Measurements from ENCODE around the gene NABP2. TPM values are rescaled to one million over a fixed set of nuclear protein-coding genes. Genes with fewer than 3 reads are reported as not detected.

Gene NABP2
- total and polyA plus RNA-seq, 2 experiments from 2014 or later = 25.5 to 27.8 TPM

DNA sequence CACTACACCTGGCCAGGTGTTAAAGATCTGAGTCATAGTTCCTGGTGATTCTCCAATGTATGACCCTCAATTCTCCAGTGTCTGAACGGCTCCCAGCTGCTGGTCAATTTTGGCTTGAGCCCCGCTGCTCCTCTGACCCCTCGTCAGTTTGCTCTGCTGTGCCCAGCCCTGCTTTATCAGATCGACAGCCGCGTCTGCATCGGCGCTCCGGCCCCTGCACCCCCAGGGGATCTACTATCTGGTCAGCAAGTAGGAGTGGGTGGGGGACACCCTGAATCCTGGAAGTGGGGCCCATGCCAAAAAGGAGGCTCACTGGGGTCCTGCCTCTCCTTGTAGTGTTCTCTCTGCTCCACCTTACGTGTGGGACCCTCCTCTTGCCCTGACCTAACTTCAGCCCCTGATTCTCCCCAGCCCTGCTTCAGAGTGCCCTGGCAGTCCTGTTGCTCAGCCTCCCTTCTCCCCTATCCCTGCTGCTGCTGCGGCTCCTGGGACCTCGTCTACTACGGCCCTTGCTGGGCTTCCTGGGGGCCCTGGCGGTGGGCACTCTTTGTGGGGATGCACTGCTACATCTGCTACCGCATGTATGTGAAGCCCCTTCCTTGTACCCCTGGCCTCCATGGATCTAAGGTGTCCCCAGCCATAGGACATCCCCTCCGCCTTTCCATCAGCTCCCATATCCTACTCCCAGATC lies 10.7 kb downstream of the NABP2 start:
- peaks cover 19% of the 10 kb centered on the region; the same call in 2 of the 3 replicates for H3K4me1 Mint-ChIP-seq

More for the DNA sequence above, 10.7 kb downstream of the NABP2 start:
- no peak overlapping the region for H3K4me3 ChIP-seq
- Mint-ChIP-seq H3K4me3 (no peak overlapping the region), H3K9me3 (no peaks in the 10 kb centered on the region), H3K27me3 (ENCODE audit: insufficient read depth, low read depth, poor library complexity) (peaks cover 9% of the 10 kb centered on the region), H3K36me3 (ENCODE audit: low read depth) (no peaks in the 10 kb centered on the region), H3K27ac (no peak overlapping the region)
- TF ChIP-seq, protein P1, sequence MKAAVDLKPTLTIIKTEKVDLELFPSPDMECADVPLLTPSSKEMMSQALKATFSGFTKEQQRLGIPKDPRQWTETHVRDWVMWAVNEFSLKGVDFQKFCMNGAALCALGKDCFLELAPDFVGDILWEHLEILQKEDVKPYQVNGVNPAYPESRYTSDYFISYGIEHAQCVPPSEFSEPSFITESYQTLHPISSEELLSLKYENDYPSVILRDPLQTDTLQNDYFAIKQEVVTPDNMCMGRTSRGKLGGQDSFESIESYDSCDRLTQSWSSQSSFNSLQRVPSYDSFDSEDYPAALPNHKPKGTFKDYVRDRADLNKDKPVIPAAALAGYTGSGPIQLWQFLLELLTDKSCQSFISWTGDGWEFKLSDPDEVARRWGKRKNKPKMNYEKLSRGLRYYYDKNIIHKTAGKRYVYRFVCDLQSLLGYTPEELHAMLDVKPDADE (IDR thresholded peaks at IDR 0.05) = no peak
- TF ChIP-seq JUNB (IDR thresholded peaks at IDR 0.05; ENCODE audit: unreplicated experiment) = no peak
- no peak for TF ChIP-seq EZH2 (IDR thresholded peaks at IDR 0.05; ENCODE audit: low read depth, unreplicated experiment)
- TF ChIP-seq, protein P2, sequence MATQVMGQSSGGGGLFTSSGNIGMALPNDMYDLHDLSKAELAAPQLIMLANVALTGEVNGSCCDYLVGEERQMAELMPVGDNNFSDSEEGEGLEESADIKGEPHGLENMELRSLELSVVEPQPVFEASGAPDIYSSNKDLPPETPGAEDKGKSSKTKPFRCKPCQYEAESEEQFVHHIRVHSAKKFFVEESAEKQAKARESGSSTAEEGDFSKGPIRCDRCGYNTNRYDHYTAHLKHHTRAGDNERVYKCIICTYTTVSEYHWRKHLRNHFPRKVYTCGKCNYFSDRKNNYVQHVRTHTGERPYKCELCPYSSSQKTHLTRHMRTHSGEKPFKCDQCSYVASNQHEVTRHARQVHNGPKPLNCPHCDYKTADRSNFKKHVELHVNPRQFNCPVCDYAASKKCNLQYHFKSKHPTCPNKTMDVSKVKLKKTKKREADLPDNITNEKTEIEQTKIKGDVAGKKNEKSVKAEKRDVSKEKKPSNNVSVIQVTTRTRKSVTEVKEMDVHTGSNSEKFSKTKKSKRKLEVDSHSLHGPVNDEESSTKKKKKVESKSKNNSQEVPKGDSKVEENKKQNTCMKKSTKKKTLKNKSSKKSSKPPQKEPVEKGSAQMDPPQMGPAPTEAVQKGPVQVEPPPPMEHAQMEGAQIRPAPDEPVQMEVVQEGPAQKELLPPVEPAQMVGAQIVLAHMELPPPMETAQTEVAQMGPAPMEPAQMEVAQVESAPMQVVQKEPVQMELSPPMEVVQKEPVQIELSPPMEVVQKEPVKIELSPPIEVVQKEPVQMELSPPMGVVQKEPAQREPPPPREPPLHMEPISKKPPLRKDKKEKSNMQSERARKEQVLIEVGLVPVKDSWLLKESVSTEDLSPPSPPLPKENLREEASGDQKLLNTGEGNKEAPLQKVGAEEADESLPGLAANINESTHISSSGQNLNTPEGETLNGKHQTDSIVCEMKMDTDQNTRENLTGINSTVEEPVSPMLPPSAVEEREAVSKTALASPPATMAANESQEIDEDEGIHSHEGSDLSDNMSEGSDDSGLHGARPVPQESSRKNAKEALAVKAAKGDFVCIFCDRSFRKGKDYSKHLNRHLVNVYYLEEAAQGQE (IDR thresholded peaks at IDR 0.05; ENCODE audit: unreplicated experiment) = no peak
- TF ChIP-seq ZNF114 (CRISPR knock-in tag; IDR thresholded peaks at IDR 0.05) = no peak
- TF ChIP-seq EZH2phosphoT487 (IDR thresholded peaks at IDR 0.05; ENCODE audit: unreplicated experiment) = no peak
- TF ChIP-seq POLR2AphosphoS5 (IDR thresholded peaks at IDR 0.05; ENCODE audit: low read depth) = no peak
- no peak for TF ChIP-seq STAT1 (IDR thresholded peaks at IDR 0.05; ENCODE audit: unreplicated experiment)
- TF ChIP-seq, protein P3, sequence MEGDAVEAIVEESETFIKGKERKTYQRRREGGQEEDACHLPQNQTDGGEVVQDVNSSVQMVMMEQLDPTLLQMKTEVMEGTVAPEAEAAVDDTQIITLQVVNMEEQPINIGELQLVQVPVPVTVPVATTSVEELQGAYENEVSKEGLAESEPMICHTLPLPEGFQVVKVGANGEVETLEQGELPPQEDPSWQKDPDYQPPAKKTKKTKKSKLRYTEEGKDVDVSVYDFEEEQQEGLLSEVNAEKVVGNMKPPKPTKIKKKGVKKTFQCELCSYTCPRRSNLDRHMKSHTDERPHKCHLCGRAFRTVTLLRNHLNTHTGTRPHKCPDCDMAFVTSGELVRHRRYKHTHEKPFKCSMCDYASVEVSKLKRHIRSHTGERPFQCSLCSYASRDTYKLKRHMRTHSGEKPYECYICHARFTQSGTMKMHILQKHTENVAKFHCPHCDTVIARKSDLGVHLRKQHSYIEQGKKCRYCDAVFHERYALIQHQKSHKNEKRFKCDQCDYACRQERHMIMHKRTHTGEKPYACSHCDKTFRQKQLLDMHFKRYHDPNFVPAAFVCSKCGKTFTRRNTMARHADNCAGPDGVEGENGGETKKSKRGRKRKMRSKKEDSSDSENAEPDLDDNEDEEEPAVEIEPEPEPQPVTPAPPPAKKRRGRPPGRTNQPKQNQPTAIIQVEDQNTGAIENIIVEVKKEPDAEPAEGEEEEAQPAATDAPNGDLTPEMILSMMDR (conservative IDR thresholded peaks at IDR 0.05; ENCODE audit: low read depth in 2 of 2) = no peak
- no peak for TF ChIP-seq ZNF331 (CRISPR knock-in tag; IDR thresholded peaks at IDR 0.05; ENCODE audit: low read depth)
- no peak for TF ChIP-seq CREB1 (CRISPR knock-in tag; IDR thresholded peaks at IDR 0.05; ENCODE audit: low read depth)
- no peaks in the 10 kb centered on the region for H3K4me1 ChIP-seq (ENCODE audit: insufficient read depth)
- H3K27me3 ChIP-seq (ENCODE audit: insufficient read depth) = peaks cover 5% of the 10 kb centered on the region; the same call in 1 of the 2 replicates
- no peak for ATAC-seq
- H3K4me2 ChIP-seq = no peak overlapping the region
- H3K79me2 ChIP-seq (replicated peaks; ENCODE audit: insufficient read depth) = no peaks in the 10 kb centered on the region
- H3K36me3 ChIP-seq (ENCODE audit: insufficient read depth) = no peaks in the 10 kb centered on the region
- H3F3A ChIP-seq (replicated peaks; ENCODE audit: low read depth) = peaks cover 7% of the 10 kb centered on the region; the same call in 1 of the 2 replicates
- no peak overlapping the region for H2AFZ ChIP-seq
- no peaks in the 10 kb centered on the region; the same call in 1 of the 2 replicates for H4K20me1 ChIP-seq (replicated peaks; ENCODE audit: insufficient read depth)
- no peaks in the 10 kb centered on the region for H3K9me2 ChIP-seq (ENCODE audit: insufficient read depth)
- DNase-seq (ENCODE audit: low spot score) = no peak
- H3K27ac ChIP-seq (ENCODE audit: low read depth) = no peak overlapping the region
